Measurements from ENCODE around the gene KCNMA1. TPM values are rescaled to one million over a fixed set of nuclear protein-coding genes. Genes with fewer than 3 reads are reported as not detected.

Gene KCNMA1
- polyA plus RNA-seq, 1 experiment, result 21.4 TPM

GRCh38 chr10:77638321-77639101 lies 903 bp upstream of the KCNMA1 start:
- H3K27me3 ChIP-seq (ENCODE audit: control insufficient read depth, insufficient read depth, low read length), result no peaks in the 10 kb centered on the region; the same call in 1 of the 2 replicates
- CTCF ChIA-PET, result interaction anchor here (0.6 to 15.1 kb wide), 8 partner anchors 114 to 468 kb away, joined by 3 to 374 read pairs (median 3); no protein-coding TSS in a partner anchor
- H3K4me3 ChIP-seq (ENCODE audit: low read depth, low read length), result peak overlapping the region; percentile 83
- DNase-seq (ENCODE audit: low read depth), result no peak
- H3K36me3 ChIP-seq (ENCODE audit: control insufficient read depth, insufficient read depth, low read length), result no peaks in the 10 kb centered on the region
- TF ChIP-seq CTCF (IDR thresholded peaks at IDR 0.05; ENCODE audit: insufficient read depth, low read depth, low read length), result no peak
- POLR2A ChIA-PET, result no interaction called here

- ChIA-PET CTCF (interaction anchor here (0.6 to 15.1 kb wide), 8 partner anchors 10 to 467 kb away, joined by 3 to 374 read pairs (median 4); no protein-coding TSS in a partner anchor), POLR2A (no interaction called here)
- Histone ChIP-seq H3K4me3 (ENCODE audit: low read depth, low read length) (peak overlapping the region; percentile 83), H3K36me3 (ENCODE audit: control insufficient read depth, insufficient read depth, low read length) (no peaks in the 10 kb centered on the region), H3K27me3 (ENCODE audit: control insufficient read depth, insufficient read depth, low read length) (no peaks in the 10 kb centered on the region; the same call in 1 of the 2 replicates)
- no peak for DNase-seq (ENCODE audit: low read depth)
- no peak for TF ChIP-seq CTCF (IDR thresholded peaks at IDR 0.05; ENCODE audit: insufficient read depth, low read depth, low read length)
Observed at GRCh38 chr10:77636967-77637531, 559 bp downstream of the KCNMA1 start.

- TF ChIP-seq CTCF (IDR thresholded peaks at IDR 0.05; ENCODE audit: insufficient read depth, low read depth, low read length), result 0 out of 2 replicates have a peak, but pooled peaks have one; percentile 5
- DNase-seq (ENCODE audit: low read depth), result no peak
- no peaks in the 10 kb centered on the region for H3K36me3 ChIP-seq (ENCODE audit: control insufficient read depth, insufficient read depth, low read length)
- ChIA-PET CTCF (interaction anchor here (0.6 to 2.5 kb wide), 8 partner anchors 10 to 462 kb away, joined by 3 to 8 read pairs (median 4); no protein-coding TSS in a partner anchor), POLR2A (no interaction called here)
- no peaks in the 10 kb centered on the region; the same call in 1 of the 2 replicates for H3K27me3 ChIP-seq (ENCODE audit: control insufficient read depth, insufficient read depth, low read length)
- peak overlapping the region; percentile 83 for H3K4me3 ChIP-seq (ENCODE audit: low read depth, low read length)
Observed at GRCh38 chr10:77636282-77636966, 1.2 kb downstream of the KCNMA1 start.

GRCh38 chr10:77635402-77636227 lies 2.0 kb downstream of the KCNMA1 start:
- Histone ChIP-seq H3K4me3 (ENCODE audit: low read depth, low read length) (peak overlapping the region; percentile 83), H3K27me3 (ENCODE audit: control insufficient read depth, insufficient read depth, low read length) (no peaks in the 10 kb centered on the region; the same call in 1 of the 2 replicates), H3K36me3 (ENCODE audit: control insufficient read depth, insufficient read depth, low read length) (no peaks in the 10 kb centered on the region)
- POLR2A ChIA-PET, result interaction anchor here (0.6 kb wide), 1 partner anchor 130 kb away, joined by 3 read pairs; no protein-coding TSS in a partner anchor
- DNase-seq (ENCODE audit: low read depth), result no peak
- CTCF ChIA-PET, result interaction anchor here (0.6 to 2.7 kb wide), 10 partner anchors 9 to 472 kb away, joined by 3 to 8 read pairs (median 4); no protein-coding TSS in a partner anchor
- no peak for TF ChIP-seq CTCF (IDR thresholded peaks at IDR 0.05; ENCODE audit: insufficient read depth, low read depth, low read length)
